ENCODE data around the gene SHISA9.

SHISA9 gene

DNA sequence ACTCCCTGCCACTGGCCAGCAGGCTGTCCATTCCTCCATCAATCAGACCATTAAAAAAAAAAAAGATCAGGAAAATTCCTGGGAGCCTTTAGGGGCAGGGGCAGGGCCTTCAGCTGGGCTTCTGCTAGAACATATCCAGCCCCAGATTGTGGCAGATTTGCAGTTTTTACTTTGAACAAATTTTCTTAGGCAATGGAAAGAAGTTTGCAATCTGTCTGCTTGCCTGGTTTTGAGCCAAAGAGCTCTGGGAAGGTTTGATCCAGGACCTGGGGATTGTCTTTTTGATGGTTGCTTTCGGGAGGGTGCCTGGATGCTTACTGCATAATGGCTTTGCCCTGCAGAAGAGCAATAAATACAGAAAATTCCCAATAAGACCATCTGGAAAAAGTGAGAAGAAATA is 145.9 kb downstream of the SHISA9 start:
- TF ChIP-seq, protein P1, sequence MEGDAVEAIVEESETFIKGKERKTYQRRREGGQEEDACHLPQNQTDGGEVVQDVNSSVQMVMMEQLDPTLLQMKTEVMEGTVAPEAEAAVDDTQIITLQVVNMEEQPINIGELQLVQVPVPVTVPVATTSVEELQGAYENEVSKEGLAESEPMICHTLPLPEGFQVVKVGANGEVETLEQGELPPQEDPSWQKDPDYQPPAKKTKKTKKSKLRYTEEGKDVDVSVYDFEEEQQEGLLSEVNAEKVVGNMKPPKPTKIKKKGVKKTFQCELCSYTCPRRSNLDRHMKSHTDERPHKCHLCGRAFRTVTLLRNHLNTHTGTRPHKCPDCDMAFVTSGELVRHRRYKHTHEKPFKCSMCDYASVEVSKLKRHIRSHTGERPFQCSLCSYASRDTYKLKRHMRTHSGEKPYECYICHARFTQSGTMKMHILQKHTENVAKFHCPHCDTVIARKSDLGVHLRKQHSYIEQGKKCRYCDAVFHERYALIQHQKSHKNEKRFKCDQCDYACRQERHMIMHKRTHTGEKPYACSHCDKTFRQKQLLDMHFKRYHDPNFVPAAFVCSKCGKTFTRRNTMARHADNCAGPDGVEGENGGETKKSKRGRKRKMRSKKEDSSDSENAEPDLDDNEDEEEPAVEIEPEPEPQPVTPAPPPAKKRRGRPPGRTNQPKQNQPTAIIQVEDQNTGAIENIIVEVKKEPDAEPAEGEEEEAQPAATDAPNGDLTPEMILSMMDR (IDR thresholded peaks at IDR 0.05; ENCODE audit: insufficient read depth, missing control alignments) = no peak
- DNase-seq (ENCODE audit: insufficient read length, low spot score) = no peak
- FAIRE-seq = no peak

DNA sequence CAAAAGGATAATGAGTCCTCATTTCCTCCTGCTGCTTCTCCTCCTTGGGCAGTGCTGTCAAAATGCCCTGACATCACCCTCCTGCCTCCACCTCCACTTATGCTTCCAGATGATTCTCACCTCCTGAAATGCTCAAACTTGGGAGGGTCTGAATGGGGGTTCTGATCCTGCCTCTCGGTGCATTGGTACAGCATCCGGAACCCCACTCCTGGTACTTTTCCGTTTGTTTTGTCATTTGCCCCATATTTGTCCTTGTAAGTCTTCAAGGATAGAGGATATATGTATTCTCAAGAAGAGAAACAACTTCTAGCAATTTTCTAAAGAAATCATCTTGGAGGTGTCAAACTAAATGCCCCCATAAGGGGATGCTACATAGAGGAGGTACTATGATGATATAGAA is 148.3 kb downstream of the SHISA9 start:
- TF ChIP-seq, protein P1 (IDR thresholded peaks at IDR 0.05; ENCODE audit: insufficient read depth, missing control alignments) = no peak
- FAIRE-seq = peak; percentile 25
- DNase-seq (ENCODE audit: insufficient read length, low spot score) = no peak

DNA sequence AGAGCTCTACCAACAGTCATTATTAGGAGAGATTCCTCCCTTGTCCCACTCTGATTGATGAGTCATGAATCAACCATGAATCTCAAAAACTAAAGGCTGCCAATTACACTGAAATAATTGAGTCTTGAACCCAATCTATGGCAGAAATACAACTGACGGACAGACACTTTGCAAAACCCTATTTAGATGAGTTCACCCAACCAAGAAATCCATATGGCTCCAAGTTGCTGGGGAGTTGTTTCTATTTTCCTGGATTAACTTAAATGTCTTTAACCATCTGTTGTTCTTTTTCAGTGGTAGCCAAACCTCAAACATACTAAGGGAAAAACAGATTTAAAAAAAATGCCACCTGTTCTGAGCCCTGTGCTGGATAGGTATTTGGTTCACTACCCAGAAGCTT is 151.0 kb downstream of the SHISA9 start:
- DNase-seq (ENCODE audit: insufficient read length, low spot score) = no peak
- TF ChIP-seq, protein P1 (IDR thresholded peaks at IDR 0.05; ENCODE audit: insufficient read depth, missing control alignments) = no peak
- peak; percentile 73 for FAIRE-seq

DNA sequence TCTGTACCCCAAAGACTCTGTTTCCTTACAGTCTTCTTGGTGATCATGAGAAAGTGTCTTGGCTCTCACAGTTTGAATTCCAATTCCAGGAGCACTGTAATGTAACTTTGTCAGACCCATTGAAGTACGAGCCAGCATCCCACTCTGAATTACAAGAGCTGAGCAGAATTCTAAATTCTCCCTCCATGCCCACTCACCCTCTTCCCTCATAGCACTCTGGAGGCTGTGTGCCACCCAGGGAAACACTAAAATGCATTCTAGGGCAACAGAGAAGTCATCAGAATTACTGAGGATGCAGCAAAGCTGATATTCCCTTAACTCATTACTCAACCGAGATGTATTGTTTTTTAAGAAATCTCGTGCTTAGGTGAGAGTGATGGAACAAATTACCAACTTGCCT is 154.1 kb downstream of the SHISA9 start:
- TF ChIP-seq, protein P1 (IDR thresholded peaks at IDR 0.05; ENCODE audit: insufficient read depth, missing control alignments) = no peak
- FAIRE-seq = no peak

DNA sequence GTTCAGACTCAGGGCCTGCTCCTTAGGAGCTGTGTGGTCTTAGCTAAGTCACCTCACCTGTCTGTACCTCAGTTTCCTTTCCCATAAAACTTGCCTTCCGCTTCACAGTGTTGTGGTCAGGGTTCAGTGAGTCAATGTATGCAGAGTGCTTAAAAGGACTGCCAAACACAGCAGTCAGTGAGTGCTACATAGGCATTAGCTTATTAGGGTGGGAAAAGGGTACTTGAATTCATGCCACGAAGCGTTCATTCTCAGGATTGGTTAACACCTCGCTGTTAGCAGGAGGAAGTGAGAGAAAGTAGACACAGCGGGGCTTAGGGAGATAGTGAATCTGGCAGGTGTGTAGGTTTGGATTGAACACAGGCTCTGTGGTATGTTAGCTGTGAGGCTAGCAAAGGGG is 155.2 kb downstream of the SHISA9 start:
- DNase-seq (ENCODE audit: insufficient read length, low spot score) = no peak
- TF ChIP-seq, protein P1 (IDR thresholded peaks at IDR 0.05; ENCODE audit: insufficient read depth, missing control alignments) = no peak

More for the DNA sequence above, 154.1 kb downstream of the SHISA9 start:
- DNase-seq (ENCODE audit: insufficient read length, low spot score) = no peak

DNA sequence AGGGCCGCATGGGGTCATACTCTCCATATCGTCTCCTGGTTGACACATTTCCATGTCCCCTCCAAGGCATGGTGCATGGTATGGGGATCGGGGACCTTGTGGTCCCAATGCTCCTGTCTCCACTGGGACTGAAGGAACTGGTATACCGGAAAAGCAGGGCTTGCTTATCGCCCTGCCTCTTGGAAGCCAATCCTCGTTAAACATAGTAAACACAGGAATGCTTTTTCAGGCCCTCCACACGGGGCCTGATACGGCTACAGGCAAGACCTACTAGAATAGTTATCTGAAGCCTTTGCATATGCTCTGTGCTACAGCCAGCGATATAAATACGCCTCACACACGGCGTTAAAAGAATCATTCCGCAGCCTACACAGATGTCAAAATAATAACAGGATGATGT is 159.5 kb downstream of the SHISA9 start:
- TF ChIP-seq, protein P1 (IDR thresholded peaks at IDR 0.05; ENCODE audit: insufficient read depth, missing control alignments) = no peak

More for the DNA sequence above, 155.2 kb downstream of the SHISA9 start:
- FAIRE-seq = no peak

DNA sequence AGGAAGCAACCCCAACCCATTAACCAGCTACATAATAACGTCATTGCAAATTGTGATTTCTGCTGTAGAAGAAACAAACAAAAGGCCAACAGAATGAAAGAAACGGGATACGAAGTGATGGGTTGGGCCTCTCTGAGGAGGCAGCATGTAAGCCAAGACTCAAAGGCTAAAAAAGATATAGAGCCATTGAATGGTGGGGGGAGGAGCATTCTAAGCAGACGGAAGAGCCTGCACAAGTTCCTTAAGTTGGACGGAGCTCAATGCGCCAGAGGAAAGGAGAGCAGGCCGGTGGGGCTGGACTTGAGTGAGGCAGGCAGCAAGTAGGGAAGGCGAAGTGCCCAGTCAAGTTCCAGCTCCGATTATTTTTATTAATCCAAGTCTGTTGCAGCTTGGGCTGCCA is 160.3 kb downstream of the SHISA9 start:
- DNase-seq (ENCODE audit: insufficient read length, low spot score) (no peak), FAIRE-seq (no peak)
- TF ChIP-seq, protein P1 (IDR thresholded peaks at IDR 0.05; ENCODE audit: insufficient read depth, missing control alignments) = no peak

More for the DNA sequence above, 159.5 kb downstream of the SHISA9 start:
- no peak for FAIRE-seq
- no peak for DNase-seq (ENCODE audit: insufficient read length, low spot score)
